Keratinocyte (primary cell): ENCODE measurements around the gene DLG5. TPM values are rescaled to one million over a fixed set of nuclear protein-coding genes. Genes with fewer than 3 reads are reported as not detected.

Experiments
- DNase-seq: peaks from one replicate; pipeline ENCODE4 v3.0.0-alpha.2; 2011; ENCODE audit warnings: low read depth, missing footprints, low spot score
- FAIRE-seq: peaks from 2 replicates; lab custom pipeline; 2011; peaks lifted over from hg19 to GRCh38; lab: Jason Lieb, UNC
- H2AFZ ChIP-seq: 2 replicates; pipeline ENCODE4 v1.6.0; 2012; ENCODE audit warnings: low read length, control low read depth, inconsistent platforms; ENCODE audit not compliant: control insufficient read depth
- H3K27ac ChIP-seq: 2 replicates; pipeline ENCODE4 v1.5.1; 2011; ENCODE audit warnings: low read length; ENCODE audit not compliant: control insufficient read depth, insufficient read depth
- H3K27me3 ChIP-seq: 3 replicates; pipeline ENCODE4 v1.6.0; 2011; ENCODE audit warnings: low read length; ENCODE audit not compliant: control insufficient read depth, insufficient read depth; ENCODE audit errors: extremely low read depth
- H3K36me3 ChIP-seq, 2 experiments: 2 replicates in 1 of 2; 3 replicates in 1 of 2; pipeline ENCODE4 v1.5.1; 2011; ENCODE audit warnings: low read length in 2 of 2, mild to moderate bottlenecking in 1 of 2; ENCODE audit not compliant: control insufficient read depth in 2 of 2, insufficient read depth in 2 of 2; ENCODE audit errors: extremely low read depth in 1 of 2
- H3K4me1 ChIP-seq: 3 replicates; pipeline ENCODE4 v1.5.1; 2011; ENCODE audit warnings: low read length; ENCODE audit not compliant: control insufficient read depth, insufficient read depth; ENCODE audit errors: extremely low read depth
- H3K4me2 ChIP-seq: 3 replicates; pipeline ENCODE4 v1.6.0; 2011; ENCODE audit warnings: low read depth, low read length; ENCODE audit not compliant: control insufficient read depth, insufficient read depth; ENCODE audit errors: extremely low read depth
- H3K4me3 ChIP-seq, 3 experiments: fragments of 200-600 bp in 1 of 3; sonication (generic) in 1 of 3; 2 replicates in 2 of 3; 3 replicates in 1 of 3; pipeline ENCODE4 v1.5.1; 2011 to 2016; ENCODE audit warnings: low read length in 3 of 3, mild to moderate bottlenecking in 3 of 3, control low read depth in 2 of 3, inconsistent platforms in 1 of 3, low read depth in 1 of 3, mixed read lengths in 1 of 3, mixed run types in 1 of 3, moderate library complexity in 1 of 3; ENCODE audit not compliant: control insufficient read depth in 2 of 3, insufficient read depth in 2 of 3; ENCODE audit errors: extremely low read depth in 1 of 3
- H3K79me2 ChIP-seq: 2 replicates; pipeline ENCODE4 v1.6.0; 2012; ENCODE audit warnings: low read length; ENCODE audit not compliant: control insufficient read depth, insufficient read depth
- H3K9ac ChIP-seq: 3 replicates; pipeline ENCODE4 v1.6.0; 2011; ENCODE audit warnings: low read length; ENCODE audit not compliant: control insufficient read depth, insufficient read depth; ENCODE audit errors: extremely low read depth
- H3K9me1 ChIP-seq: 3 replicates; pipeline ENCODE4 v1.6.0; 2011; ENCODE audit warnings: low read length; ENCODE audit not compliant: control insufficient read depth, insufficient read depth; ENCODE audit errors: extremely low read depth
- H3K9me3 ChIP-seq: 2 replicates; pipeline ENCODE4 v1.5.1; 2012; ENCODE audit warnings: low read depth, low read length; ENCODE audit not compliant: control insufficient read depth
- H4K20me1 ChIP-seq: 3 replicates; pipeline ENCODE4 v1.6.0; 2011; ENCODE audit warnings: low read length; ENCODE audit not compliant: control insufficient read depth, insufficient read depth; ENCODE audit errors: extremely low read depth
- EZH2 ChIP-seq: IDR thresholded peaks from one replicate; pipeline ENCODE4 v1.6.1; 2012; ENCODE audit warnings: inconsistent platforms, mild to moderate bottlenecking, low read length, moderate library complexity
- dilution Hi-C: fragments of 300-500 bp; cut with MboI; formaldehyde crosslinking; loops from one replicate; pipeline ENCODE4 v1.7.0; 2020; ENCODE audit warnings: low sequenced_read_pairs; ENCODE audit not compliant: extremely low pct_ligation_motif_present
- polyA plus RNA-seq, 5 experiments: library from polyadenylated mRNA; depleted of rRNA in 3 of 5; stranded (reverse) in 3 of 5; stranded (forward) in 1 of 5; unstranded in 1 of 5; fragments of >200 nt; gene quantifications; 1 replicate in 1 of 5; 2 replicates in 3 of 5; 3 replicates in 1 of 5; pipeline versions ENCODE4 v1.2.1 to v1.2.3, GENCODE V29; 2011 to 2012; ENCODE audit warnings: missing spikeins in 2 of 5, low read depth in 1 of 5, low replicate concordance in 1 of 5
- TF ChIP-seq, protein P1 (sequence below), 3 experiments: IDR thresholded peaks in 1 of 3; conservative IDR thresholded peaks in 1 of 3; optimal IDR thresholded peaks in 1 of 3; 2 replicates in 2 of 3; 3 replicates in 1 of 3; pipeline versions ENCODE3 to v1.5.1; 2011; ENCODE audit warnings: low read length in 3 of 3, mild to moderate bottlenecking in 3 of 3, moderate library complexity in 2 of 3, control low read depth in 1 of 3, inconsistent platforms in 1 of 3; ENCODE audit not compliant: insufficient read depth in 2 of 3; ENCODE audit errors: extremely low read depth in 1 of 3

The DLG5 gene
- polyA plus RNA-seq, 1 donor (not counting 4 experiments of a cell fraction or from before 2014, with no cell fraction given) = 17.2 TPM

DNA sequence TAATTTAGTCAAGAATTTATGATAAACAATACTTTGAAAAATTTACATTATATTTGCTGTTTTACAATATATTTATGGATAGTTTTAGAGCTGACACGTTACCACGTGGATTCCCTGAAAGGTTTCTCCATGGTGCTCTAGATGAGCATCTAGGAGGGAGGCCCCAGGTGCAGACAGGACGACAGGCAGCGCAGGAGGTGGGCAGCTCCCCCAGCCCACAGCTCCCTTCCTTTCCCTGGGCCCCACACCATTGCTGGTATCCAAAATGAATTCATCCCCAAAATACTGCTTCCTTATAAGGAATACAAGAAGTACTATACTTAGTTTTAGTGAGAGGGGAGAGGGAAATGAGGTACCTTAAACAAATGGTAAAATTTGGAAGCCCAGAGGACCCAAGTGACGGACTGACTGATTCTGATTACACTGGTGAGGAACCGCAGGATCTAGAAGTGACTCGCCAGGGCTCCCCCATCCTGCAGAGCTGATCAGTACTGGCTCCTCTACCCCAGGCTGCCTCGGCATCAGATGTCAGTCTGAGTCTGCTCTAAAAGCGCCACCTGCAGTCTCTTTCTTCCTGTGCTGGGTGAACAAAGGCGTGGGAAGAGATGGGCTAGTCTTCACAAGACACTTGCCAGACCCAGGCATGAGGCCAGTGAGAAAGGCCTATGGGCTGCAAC is 89.2 kb downstream of the DLG5 start:
- no peak overlapping the region for H3K4me3 ChIP-seq
- no peak overlapping the region for H3K27ac ChIP-seq
- no peaks in the 10 kb centered on the region for H3K9me3 ChIP-seq
- H3K79me2 ChIP-seq = no peaks in the 10 kb centered on the region
- H3K27me3 ChIP-seq = no peaks in the 10 kb centered on the region
- no peaks in the 10 kb centered on the region for H3K4me1 ChIP-seq
- H3K9me1 ChIP-seq = no peaks in the 10 kb centered on the region
- TF ChIP-seq EZH2 = no peak
- TF ChIP-seq, protein P1, sequence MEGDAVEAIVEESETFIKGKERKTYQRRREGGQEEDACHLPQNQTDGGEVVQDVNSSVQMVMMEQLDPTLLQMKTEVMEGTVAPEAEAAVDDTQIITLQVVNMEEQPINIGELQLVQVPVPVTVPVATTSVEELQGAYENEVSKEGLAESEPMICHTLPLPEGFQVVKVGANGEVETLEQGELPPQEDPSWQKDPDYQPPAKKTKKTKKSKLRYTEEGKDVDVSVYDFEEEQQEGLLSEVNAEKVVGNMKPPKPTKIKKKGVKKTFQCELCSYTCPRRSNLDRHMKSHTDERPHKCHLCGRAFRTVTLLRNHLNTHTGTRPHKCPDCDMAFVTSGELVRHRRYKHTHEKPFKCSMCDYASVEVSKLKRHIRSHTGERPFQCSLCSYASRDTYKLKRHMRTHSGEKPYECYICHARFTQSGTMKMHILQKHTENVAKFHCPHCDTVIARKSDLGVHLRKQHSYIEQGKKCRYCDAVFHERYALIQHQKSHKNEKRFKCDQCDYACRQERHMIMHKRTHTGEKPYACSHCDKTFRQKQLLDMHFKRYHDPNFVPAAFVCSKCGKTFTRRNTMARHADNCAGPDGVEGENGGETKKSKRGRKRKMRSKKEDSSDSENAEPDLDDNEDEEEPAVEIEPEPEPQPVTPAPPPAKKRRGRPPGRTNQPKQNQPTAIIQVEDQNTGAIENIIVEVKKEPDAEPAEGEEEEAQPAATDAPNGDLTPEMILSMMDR (optimal IDR thresholded peaks at IDR 0.05 in 1 of 3, IDR thresholded peaks at IDR 0.05 in 1 of 3, conservative IDR thresholded peaks at IDR 0.05 in 1 of 3; ENCODE audit: extremely low read depth in 1 of 3, insufficient read depth in 2 of 3, low read length in 3 of 3) = peak; percentile 16 to 40 (median 18)
- no peak overlapping the region for H2AFZ ChIP-seq
- dilution Hi-C loops = no loop called here
- H4K20me1 ChIP-seq = no peaks in the 10 kb centered on the region
- FAIRE-seq (no peak), DNase-seq (no peak)
- H3K9ac ChIP-seq = no peak overlapping the region
- peaks cover 40 to 47% of the 10 kb centered on the region in 2 experiments for H3K36me3 ChIP-seq
- no peak overlapping the region for H3K4me2 ChIP-seq

DNA sequence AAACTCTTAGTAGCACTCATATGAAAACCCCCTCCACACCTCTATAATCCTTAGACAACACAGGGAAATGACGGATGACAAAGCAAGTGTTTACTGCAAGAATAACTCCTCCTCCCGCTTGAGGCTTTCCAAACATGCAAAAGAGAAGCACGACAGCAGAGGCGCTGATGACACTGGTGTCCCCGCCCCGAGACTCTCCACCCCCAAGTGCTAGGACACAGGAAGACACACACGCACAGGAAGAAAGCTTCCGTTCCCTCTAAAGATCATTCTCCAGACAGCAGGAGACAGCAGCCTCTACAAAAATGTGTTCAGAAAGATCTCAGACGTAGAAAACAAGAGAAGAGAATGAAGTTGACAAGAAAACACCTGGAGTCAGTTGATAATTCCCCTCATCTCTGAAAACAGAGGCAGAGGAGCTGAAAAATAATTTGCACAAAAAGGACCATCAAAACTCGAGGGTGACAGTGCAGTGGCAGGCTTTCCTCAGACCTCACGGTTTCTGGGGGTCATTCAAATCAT is 90.2 kb downstream of the DLG5 start:
- Histone ChIP-seq H3K27me3 (no peaks in the 10 kb centered on the region), H3K9me1 (no peaks in the 10 kb centered on the region), H3K36me3 (peaks cover 33 to 40% of the 10 kb centered on the region in 2 experiments), H4K20me1 (no peaks in the 10 kb centered on the region), H3K4me3 (no peak overlapping the region), H3K4me2 (no peak overlapping the region), H3K9ac (no peak overlapping the region), H3K4me1 (no peaks in the 10 kb centered on the region), H3K79me2 (no peaks in the 10 kb centered on the region), H3K9me3 (no peaks in the 10 kb centered on the region), H3K27ac (no peak overlapping the region), H2AFZ (no peak overlapping the region)
- no peak for DNase-seq
- no peak for TF ChIP-seq EZH2
- TF ChIP-seq, protein P1 (optimal IDR thresholded peaks at IDR 0.05 in 1 of 3, IDR thresholded peaks at IDR 0.05 in 1 of 3, conservative IDR thresholded peaks at IDR 0.05 in 1 of 3; ENCODE audit: extremely low read depth in 1 of 3, insufficient read depth in 2 of 3, low read length in 3 of 3) = no peak
- dilution Hi-C loops = no loop called here
- FAIRE-seq = no peak
